Right atrium auricular region (tissue), 2 donors: ENCODE results near the gene OR14I1. TPM values are rescaled to one million over a fixed set of nuclear protein-coding genes. Genes with fewer than 3 reads are reported as not detected.

Experiments
- DNase-seq: peaks from one replicate; pipeline ENCODE4 v3.0.0-alpha.2; 2019; ENCODE audit warnings: low spot score
- H3K27ac ChIP-seq, 2 donors: fragments of 200-600 bp; sonication (generic); 1 replicate in 1 of 2; 2 replicates in 1 of 2; pipeline ENCODE4 v1.5.1; 2016 to 2019
- H3K27me3 ChIP-seq, 2 donors: fragments of 200-600 bp; sonication (generic); one replicate each; pipeline versions ENCODE4 v1.5.1 to v1.6.0; 2017 to 2019
- H3K36me3 ChIP-seq: fragments of 200-600 bp; sonication (generic); one replicate; pipeline ENCODE4 v1.5.1; 2016
- H3K4me1 ChIP-seq, 2 donors: fragments of 200-600 bp; sonication (generic); one replicate each; pipeline versions ENCODE4 v1.5.1 to v1.6.0; 2017 to 2019
- H3K4me3 ChIP-seq, 2 donors: fragments of 200-600 bp; sonication (generic); 1 replicate in 1 of 2; 2 replicates in 1 of 2; pipeline ENCODE4 v1.5.1; 2017 to 2019; ENCODE audit warnings: mild to moderate bottlenecking in 1 of 2, moderate library complexity in 1 of 2
- H3K9me3 ChIP-seq, 2 donors: fragments of 200-600 bp; sonication (generic); one replicate each; pipeline ENCODE4 v1.5.1; 2019
- CTCF ChIP-seq, 2 donors: fragments of 200-600 bp; sonication (generic); IDR thresholded peaks; one replicate each; pipeline ENCODE4 v1.5.1; 2019; ENCODE audit warnings: antibody characterized with exemption in 2 of 2
- total RNA-seq, 2 donors: library from RNA; depleted of rRNA; stranded (reverse); fragments of >200 nt; gene quantifications; one replicate each; pipeline ENCODE4 v1.1.0, GENCODE V29; 2016

Gene OR14I1
- total RNA-seq, 2 donors from 2014 or later: not detected

- no peak for DNase-seq
- H3K27ac ChIP-seq: no peak overlapping the region
- TF ChIP-seq CTCF (IDR thresholded peaks at IDR 0.05): no peak
- no peak overlapping the region for H3K4me3 ChIP-seq
- H3K4me1 ChIP-seq: no peaks in the 10 kb centered on the region
- H3K27me3 ChIP-seq: no peaks in the 10 kb centered on the region
- H3K9me3 ChIP-seq: peaks cover 0 to 15% of the 10 kb centered on the region in 2 donors
- H3K36me3 ChIP-seq: no peaks in the 10 kb centered on the region
These were observed 11.7 kb upstream of the OR14I1 start for GRCh38 chr1:248714248-248714647.

- H3K27me3 ChIP-seq: no peaks in the 10 kb centered on the region
- TF ChIP-seq CTCF (IDR thresholded peaks at IDR 0.05): no peak
- no peak overlapping the region for H3K27ac ChIP-seq
- no peaks in the 10 kb centered on the region for H3K36me3 ChIP-seq
- DNase-seq: no peak
- no peaks in the 10 kb centered on the region for H3K4me1 ChIP-seq
- no peak overlapping the region for H3K4me3 ChIP-seq
- H3K9me3 ChIP-seq: peaks cover 0 to 15% of the 10 kb centered on the region in 2 donors
These were observed 7.8 kb upstream of the OR14I1 start for GRCh38 chr1:248710305-248710900.

- H3K4me1 ChIP-seq: no peaks in the 10 kb centered on the region
These were observed 2.0 kb upstream of the OR14I1 start for GRCh38 chr1:248704606-248705005.

GRCh38 chr1:248703674-248704073, 1.1 kb upstream of the OR14I1 start:
- Histone ChIP-seq H3K4me3 (no peak overlapping the region), H3K4me1 (no peaks in the 10 kb centered on the region), H3K27me3 (no peaks in the 10 kb centered on the region), H3K36me3 (no peaks in the 10 kb centered on the region), H3K9me3 (no peaks in the 10 kb centered on the region), H3K27ac (no peak overlapping the region)
- DNase-seq: no peak
- TF ChIP-seq CTCF (IDR thresholded peaks at IDR 0.05): no peak

More at GRCh38 chr1:248704606-248705005, 2.0 kb upstream of the OR14I1 start:
- Histone ChIP-seq H3K36me3 (no peaks in the 10 kb centered on the region), H3K27ac (no peak overlapping the region), H3K4me3 (no peak overlapping the region), H3K27me3 (no peaks in the 10 kb centered on the region), H3K9me3 (no peaks in the 10 kb centered on the region)
- TF ChIP-seq CTCF (IDR thresholded peaks at IDR 0.05): no peak
- no peak for DNase-seq

GRCh38 chr1:248699099-248699498, 3.5 kb downstream of the OR14I1 start:
- H3K27ac ChIP-seq: no peak overlapping the region
- H3K27me3 ChIP-seq: no peaks in the 10 kb centered on the region
- no peaks in the 10 kb centered on the region for H3K36me3 ChIP-seq
- no peaks in the 10 kb centered on the region for H3K4me1 ChIP-seq
- TF ChIP-seq CTCF (IDR thresholded peaks at IDR 0.05): no peak
- no peak for DNase-seq
- H3K9me3 ChIP-seq: no peaks in the 10 kb centered on the region
- no peak overlapping the region for H3K4me3 ChIP-seq

GRCh38 chr1:248697907-248698306, 4.7 kb downstream of the OR14I1 start:
- Histone ChIP-seq H3K4me3 (no peak overlapping the region), H3K9me3 (no peaks in the 10 kb centered on the region), H3K36me3 (no peaks in the 10 kb centered on the region), H3K27me3 (no peaks in the 10 kb centered on the region), H3K4me1 (no peaks in the 10 kb centered on the region), H3K27ac (no peak overlapping the region)
- no peak for TF ChIP-seq CTCF (IDR thresholded peaks at IDR 0.05)
- DNase-seq: no peak
